Fibroblast of mammary gland (primary cell): Measurements from ENCODE around the gene RELA.

Source experiments
- DNase-seq: peaks from one replicate; pipeline ENCODE4 v3.0.0-alpha.2; 2010; ENCODE audit warnings: low read depth
- H3K4me3 ChIP-seq: 2 replicates; pipeline ENCODE4 v1.5.1; 2011; ENCODE audit warnings: low read depth, mild to moderate bottlenecking, low read length, moderate library complexity; ENCODE audit not compliant: control insufficient read depth
- TF ChIP-seq, protein P1 (sequence below): conservative IDR thresholded peaks from 2 replicates; pipeline ENCODE4 v1.5.1; 2011; ENCODE audit warnings: low read depth, low read length, inconsistent platforms; ENCODE audit not compliant: control insufficient read depth, insufficient read depth

Gene RELA

GRCh38 chr11:65617136-65617850 lies 45.4 kb downstream of the RELA start:
- peak overlapping the region; percentile 80 for H3K4me3 ChIP-seq
- TF ChIP-seq, protein P1, sequence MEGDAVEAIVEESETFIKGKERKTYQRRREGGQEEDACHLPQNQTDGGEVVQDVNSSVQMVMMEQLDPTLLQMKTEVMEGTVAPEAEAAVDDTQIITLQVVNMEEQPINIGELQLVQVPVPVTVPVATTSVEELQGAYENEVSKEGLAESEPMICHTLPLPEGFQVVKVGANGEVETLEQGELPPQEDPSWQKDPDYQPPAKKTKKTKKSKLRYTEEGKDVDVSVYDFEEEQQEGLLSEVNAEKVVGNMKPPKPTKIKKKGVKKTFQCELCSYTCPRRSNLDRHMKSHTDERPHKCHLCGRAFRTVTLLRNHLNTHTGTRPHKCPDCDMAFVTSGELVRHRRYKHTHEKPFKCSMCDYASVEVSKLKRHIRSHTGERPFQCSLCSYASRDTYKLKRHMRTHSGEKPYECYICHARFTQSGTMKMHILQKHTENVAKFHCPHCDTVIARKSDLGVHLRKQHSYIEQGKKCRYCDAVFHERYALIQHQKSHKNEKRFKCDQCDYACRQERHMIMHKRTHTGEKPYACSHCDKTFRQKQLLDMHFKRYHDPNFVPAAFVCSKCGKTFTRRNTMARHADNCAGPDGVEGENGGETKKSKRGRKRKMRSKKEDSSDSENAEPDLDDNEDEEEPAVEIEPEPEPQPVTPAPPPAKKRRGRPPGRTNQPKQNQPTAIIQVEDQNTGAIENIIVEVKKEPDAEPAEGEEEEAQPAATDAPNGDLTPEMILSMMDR = no peak

DNA sequence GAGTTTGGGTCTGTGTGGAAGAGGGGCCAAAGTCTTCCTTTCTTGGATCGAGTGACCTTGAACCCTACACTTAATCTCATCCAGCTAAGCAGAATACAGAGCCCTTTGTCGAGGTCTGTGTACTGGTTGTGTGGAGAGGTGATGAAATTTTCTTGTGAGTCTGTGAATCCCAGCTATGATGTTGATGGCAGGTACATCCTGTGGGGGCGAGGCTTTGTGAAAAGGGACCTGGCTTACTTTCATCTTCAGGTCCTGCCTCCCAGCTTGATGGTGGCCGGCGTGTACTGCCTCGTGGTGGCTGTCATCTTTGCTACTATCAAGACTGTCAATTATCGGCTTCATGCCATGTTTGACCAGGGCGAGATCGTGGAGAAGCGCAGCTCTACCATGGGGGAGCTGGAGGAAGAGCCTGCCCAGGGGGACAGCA lies 46.1 kb downstream of the RELA start:
- TF ChIP-seq, protein P1 = no peak
- H3K4me3 ChIP-seq = peak overlapping the region; percentile 80
- no peak for DNase-seq

More at GRCh38 chr11:65617136-65617850, 45.4 kb downstream of the RELA start:
- DNase-seq = no peak

GRCh38 chr11:65615950-65616574 lies 46.7 kb downstream of the RELA start:
- DNase-seq = no peak
- TF ChIP-seq, protein P1 = no peak
- peak overlapping the region; percentile 80 for H3K4me3 ChIP-seq

- TF ChIP-seq, protein P1 = no peak
- DNase-seq = peak; percentile 100
- peak within 1 kb of the TSS; percentile 91 for H3K4me3 ChIP-seq
These were observed 47.3 kb downstream of the RELA start, which contains the start of gene PCNX3 for GRCh38 chr11:65615229-65615949. TSS of gene PCNX3 (plus strand) at chr11:65615776. CDS start at chr11:65616312, 536 bp downstream.

GRCh38 chr11:65613091-65613928 lies 49.4 kb downstream of the RELA start:
- TF ChIP-seq, protein P1 = no peak
- peak overlapping the region; percentile 91 for H3K4me3 ChIP-seq
- no peak for DNase-seq

- TF ChIP-seq, protein P1 = no peak
- no peak for DNase-seq
- H3K4me3 ChIP-seq = peak overlapping the region; percentile 91
These were observed 50.0 kb downstream of the RELA start for GRCh38 chr11:65612691-65613090.
